Activated naive CD8-positive, alpha-beta T cell treated with anti-CD3 and anti-CD28 coated beads, Interleukin-2, amount 50 U/mL, for 24 hours (primary cell): Measurements from ENCODE around the gene CYP26B1.

Experiments used
- ATAC-seq: fragments of 150-1000 bp; cut with Tn5 transposase; one replicate; pipeline ENCODE4 v1.10.0; 2021
- DNase-seq: peaks from one replicate; pipeline ENCODE4 v3.0.0; 2021
- H3K27ac Mint-ChIP-seq: one replicate; pipeline ENCODE4 v1.8.0; 2021; ENCODE audit warnings: mild to moderate bottlenecking, mixed read lengths
- H3K27me3 Mint-ChIP-seq: one replicate; pipeline ENCODE4 v1.8.0; 2021; ENCODE audit warnings: mixed read lengths
- H3K36me3 Mint-ChIP-seq: one replicate; pipeline ENCODE4 v1.8.0; 2021; ENCODE audit warnings: low read depth, mixed read lengths
- H3K4me1 Mint-ChIP-seq: one replicate; pipeline ENCODE4 v1.8.0; 2021; ENCODE audit warnings: mixed read lengths
- H3K4me3 Mint-ChIP-seq: one replicate; pipeline ENCODE4 v1.8.0; 2021; ENCODE audit warnings: mild to moderate bottlenecking, moderate library complexity, mixed read lengths
- H3K9me3 Mint-ChIP-seq: one replicate; pipeline ENCODE4 v1.8.0; 2021; ENCODE audit warnings: mixed read lengths

Gene CYP26B1

DNA sequence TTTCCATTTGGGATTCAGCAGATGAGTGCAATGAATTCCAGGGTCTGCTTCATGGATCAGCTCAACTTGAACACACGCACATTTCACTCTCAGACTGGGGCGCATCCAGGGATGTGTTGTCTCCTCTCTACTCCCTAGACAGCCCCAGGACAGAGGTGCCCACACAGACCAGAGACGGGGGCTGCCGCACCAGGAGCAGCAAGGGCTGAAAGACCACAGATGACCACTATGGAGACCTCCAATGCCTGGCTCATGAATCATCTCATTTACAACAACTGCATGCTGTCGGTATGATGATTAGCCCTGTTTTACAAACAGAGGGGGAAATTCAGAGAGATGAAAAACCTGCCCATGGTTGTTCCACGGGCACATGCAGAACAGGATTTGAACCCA, 63.1 kb downstream of the CYP26B1 start:
- DNase-seq, result no peak
- Mint-ChIP-seq H3K27ac (no peak overlapping the region), H3K9me3 (no peaks in the 10 kb centered on the region), H3K4me1 (no peaks in the 10 kb centered on the region), H3K4me3 (no peak overlapping the region), H3K36me3 (no peaks in the 10 kb centered on the region), H3K27me3 (no peaks in the 10 kb centered on the region)
- no peak for ATAC-seq

DNA sequence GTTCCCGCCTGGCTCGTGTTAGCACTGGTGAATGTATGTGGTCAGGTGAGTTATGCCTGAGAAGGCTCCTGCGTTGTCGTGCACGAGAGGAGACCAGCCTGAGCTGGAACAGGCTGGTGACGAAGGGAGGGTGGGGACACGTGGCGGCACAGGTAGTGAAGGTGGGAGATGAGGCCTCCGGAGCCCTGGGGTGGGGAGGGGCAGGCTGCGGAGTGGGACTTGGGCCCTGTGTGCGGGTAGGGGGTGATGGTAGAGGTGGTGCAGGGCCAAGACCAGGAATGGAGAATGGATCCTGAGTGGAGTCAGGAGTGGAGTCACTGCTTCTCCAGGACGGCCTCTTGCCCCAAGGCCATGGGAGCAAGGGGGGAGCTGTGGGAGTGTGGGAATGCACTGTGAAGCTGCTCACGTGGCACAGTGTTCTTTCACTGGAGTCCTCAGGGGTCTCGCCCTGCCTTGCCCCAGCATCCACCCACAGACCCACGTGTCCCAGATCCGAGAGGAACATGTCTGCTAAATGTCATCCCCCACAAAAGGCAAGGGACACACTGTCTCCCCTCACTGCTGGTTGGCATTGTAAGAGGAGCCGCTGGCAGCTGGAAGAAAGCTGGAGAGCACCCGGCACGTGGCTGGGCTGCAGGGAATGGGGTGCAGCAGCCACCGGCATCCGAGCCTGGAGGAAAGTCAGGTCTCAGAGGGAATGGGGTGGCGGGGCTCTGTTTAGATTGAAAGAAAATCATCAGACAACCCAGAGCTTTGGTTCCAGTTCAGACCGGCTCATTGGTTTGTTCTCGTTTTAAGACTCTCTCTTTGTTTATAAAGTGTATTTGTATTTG, 63.7 kb downstream of the CYP26B1 start:
- H3K36me3 Mint-ChIP-seq, result no peaks in the 10 kb centered on the region
- H3K4me3 Mint-ChIP-seq, result no peak overlapping the region
- no peak overlapping the region for H3K27ac Mint-ChIP-seq
- H3K4me1 Mint-ChIP-seq, result no peaks in the 10 kb centered on the region
- DNase-seq (no peak), ATAC-seq (no peak)
- H3K9me3 Mint-ChIP-seq, result no peaks in the 10 kb centered on the region
- no peaks in the 10 kb centered on the region for H3K27me3 Mint-ChIP-seq

GRCh38 chr2:72082887-72083286, 64.8 kb downstream of the CYP26B1 start:
- H3K36me3 Mint-ChIP-seq, result no peaks in the 10 kb centered on the region
- H3K4me3 Mint-ChIP-seq, result no peak overlapping the region
- ATAC-seq, result no peak
- no peaks in the 10 kb centered on the region for H3K27me3 Mint-ChIP-seq
- no peak overlapping the region for H3K27ac Mint-ChIP-seq
- no peak for DNase-seq
- H3K4me1 Mint-ChIP-seq, result no peaks in the 10 kb centered on the region
- H3K9me3 Mint-ChIP-seq, result no peaks in the 10 kb centered on the region

DNA sequence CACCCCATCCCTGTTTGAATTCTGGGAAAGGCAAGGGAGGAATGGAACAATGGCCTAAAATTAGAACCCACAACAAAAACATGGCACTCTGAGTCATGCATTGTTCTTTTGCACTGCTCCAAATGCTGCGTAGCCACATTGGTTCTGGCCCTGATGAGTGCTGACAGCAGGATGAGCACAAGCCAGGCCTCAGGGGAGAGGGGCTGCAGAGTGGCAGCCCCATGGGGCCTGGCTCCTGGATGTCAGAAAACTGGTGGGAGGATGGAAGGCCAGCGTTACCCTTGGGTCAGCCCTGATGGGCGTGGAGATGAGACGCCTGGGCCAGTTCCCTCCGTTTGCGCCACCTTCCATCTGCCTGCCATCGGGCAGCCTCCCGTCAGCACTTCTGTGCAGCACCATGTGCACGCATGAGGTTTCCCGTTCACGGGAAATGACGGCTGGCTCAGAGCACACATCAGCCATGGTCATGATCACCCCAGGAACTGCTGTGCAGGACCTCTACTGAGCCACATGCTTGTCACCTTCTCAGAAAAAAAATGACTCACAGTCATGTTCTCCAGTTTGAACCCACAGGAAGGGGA, 65.6 kb downstream of the CYP26B1 start:
- no peaks in the 10 kb centered on the region for H3K36me3 Mint-ChIP-seq
- H3K27me3 Mint-ChIP-seq, result no peaks in the 10 kb centered on the region
- no peak overlapping the region for H3K27ac Mint-ChIP-seq
- H3K9me3 Mint-ChIP-seq, result no peaks in the 10 kb centered on the region
- ATAC-seq (no peak), DNase-seq (no peak)
- no peak overlapping the region for H3K4me3 Mint-ChIP-seq
- no peaks in the 10 kb centered on the region for H3K4me1 Mint-ChIP-seq

GRCh38 chr2:72081451-72081850, 66.2 kb downstream of the CYP26B1 start:
- Mint-ChIP-seq H3K27me3 (no peaks in the 10 kb centered on the region), H3K4me1 (no peaks in the 10 kb centered on the region), H3K4me3 (no peak overlapping the region), H3K27ac (no peak overlapping the region), H3K9me3 (no peaks in the 10 kb centered on the region), H3K36me3 (no peaks in the 10 kb centered on the region)
- ATAC-seq (no peak), DNase-seq (no peak)

DNA sequence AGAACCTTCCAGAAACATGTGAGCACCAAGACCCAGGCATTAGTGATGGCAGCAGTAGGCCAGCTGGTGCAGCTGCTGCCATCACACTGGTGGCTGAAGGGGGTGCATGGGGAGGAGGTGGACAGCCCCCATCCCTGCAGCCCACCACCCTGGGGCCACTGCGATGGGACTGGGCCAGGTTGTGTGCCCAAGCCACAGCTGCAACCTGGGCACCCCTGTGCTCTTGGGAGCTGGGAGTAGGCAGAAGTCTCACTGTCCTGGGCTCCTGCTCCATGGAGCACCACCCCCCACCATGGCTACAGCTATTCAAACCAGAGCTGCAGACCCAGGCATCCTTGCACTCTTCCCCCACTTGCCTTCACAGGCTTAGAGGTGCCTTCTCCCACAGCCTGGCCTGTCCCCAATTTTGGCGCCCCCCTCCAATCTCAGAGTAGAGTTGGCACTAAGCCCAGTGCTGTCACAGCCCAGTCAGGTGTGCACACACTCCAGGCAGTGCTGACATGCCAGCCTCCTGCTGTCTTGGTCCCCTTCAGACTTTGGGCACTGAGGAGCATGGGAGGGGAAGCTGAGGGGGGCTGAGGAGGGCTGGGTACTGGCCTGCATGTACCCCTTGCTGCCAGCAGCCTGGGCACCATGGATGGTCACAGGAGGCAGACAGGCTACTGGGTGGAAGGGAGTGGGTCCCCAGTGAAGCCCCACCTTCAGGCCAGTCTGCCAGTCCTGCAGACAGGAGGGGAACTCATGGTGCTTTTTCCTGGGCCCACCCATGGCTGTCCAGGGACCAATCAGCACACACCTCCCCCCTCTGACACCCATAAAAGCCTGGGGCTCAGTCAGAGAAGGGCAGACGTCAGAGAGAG, 67.1 kb downstream of the CYP26B1 start:
- Mint-ChIP-seq H3K36me3 (no peaks in the 10 kb centered on the region), H3K4me1 (no peaks in the 10 kb centered on the region), H3K9me3 (no peaks in the 10 kb centered on the region), H3K4me3 (no peak overlapping the region), H3K27ac (no peak overlapping the region), H3K27me3 (no peaks in the 10 kb centered on the region)
- ATAC-seq, result no peak
- no peak for DNase-seq
